ENCODE data around the gene BTBD9. TPM values are rescaled to one million over a fixed set of nuclear protein-coding genes. Genes with fewer than 3 reads are reported as not detected.
"Not testable (repeated sequence)": the region's sequence is repeated elsewhere in the genome, so short reads cannot be mapped to it uniquely, and the experiment has no call there.

Gene BTBD9
- total RNA-seq, 1 donor from 2014 or later: 47.9 TPM

DNA sequence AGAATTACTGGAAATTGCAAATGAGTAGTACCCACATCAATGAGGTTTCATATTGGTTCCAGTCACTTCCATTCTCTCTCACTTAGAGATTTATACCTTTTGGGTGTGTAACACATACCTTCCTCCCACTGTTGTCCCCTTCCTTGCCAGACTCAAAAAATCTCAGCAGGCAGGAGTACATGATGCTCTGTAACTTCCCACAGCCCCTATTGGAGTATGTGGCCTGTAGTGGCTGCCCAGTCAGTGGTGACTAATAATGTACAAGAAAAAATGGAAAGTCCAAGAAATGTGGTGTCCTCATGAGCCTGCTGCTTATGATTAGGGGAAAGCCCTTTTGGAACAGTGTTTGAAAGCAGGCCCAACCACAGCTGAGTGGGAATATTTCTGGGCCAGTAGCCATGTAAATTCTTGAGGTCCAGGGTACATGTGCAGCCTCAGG, 508.2 kb downstream of the BTBD9 start:
- no peak overlapping the region for H3K27ac ChIP-seq
- intact Hi-C loops (cut with DNase I): no loop called here
- H3K36me3 ChIP-seq: no peaks in the 10 kb centered on the region
- H3K27me3 ChIP-seq: no peaks in the 10 kb centered on the region
- TF ChIP-seq, protein P1, sequence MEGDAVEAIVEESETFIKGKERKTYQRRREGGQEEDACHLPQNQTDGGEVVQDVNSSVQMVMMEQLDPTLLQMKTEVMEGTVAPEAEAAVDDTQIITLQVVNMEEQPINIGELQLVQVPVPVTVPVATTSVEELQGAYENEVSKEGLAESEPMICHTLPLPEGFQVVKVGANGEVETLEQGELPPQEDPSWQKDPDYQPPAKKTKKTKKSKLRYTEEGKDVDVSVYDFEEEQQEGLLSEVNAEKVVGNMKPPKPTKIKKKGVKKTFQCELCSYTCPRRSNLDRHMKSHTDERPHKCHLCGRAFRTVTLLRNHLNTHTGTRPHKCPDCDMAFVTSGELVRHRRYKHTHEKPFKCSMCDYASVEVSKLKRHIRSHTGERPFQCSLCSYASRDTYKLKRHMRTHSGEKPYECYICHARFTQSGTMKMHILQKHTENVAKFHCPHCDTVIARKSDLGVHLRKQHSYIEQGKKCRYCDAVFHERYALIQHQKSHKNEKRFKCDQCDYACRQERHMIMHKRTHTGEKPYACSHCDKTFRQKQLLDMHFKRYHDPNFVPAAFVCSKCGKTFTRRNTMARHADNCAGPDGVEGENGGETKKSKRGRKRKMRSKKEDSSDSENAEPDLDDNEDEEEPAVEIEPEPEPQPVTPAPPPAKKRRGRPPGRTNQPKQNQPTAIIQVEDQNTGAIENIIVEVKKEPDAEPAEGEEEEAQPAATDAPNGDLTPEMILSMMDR (IDR thresholded peaks at IDR 0.05): no peak
- H3K4me3 ChIP-seq: no peak overlapping the region
- no peak for DNase-seq
- no peak for ATAC-seq
- peaks cover 4% of the 10 kb centered on the region for H3K4me1 ChIP-seq
- H3K9me3 ChIP-seq: no peaks in the 10 kb centered on the region

GRCh38 chr6:38127284-38127683, 512.4 kb downstream of the BTBD9 start:
- Histone ChIP-seq H3K4me1 (no peaks in the 10 kb centered on the region), H3K9me3 (no peaks in the 10 kb centered on the region), H3K27ac (no peak overlapping the region), H3K36me3 (peaks cover 14% of the 10 kb centered on the region), H3K27me3 (no peaks in the 10 kb centered on the region), H3K4me3 (no peak overlapping the region)
- ATAC-seq (no peak), DNase-seq (no peak)
- TF ChIP-seq, protein P1 (IDR thresholded peaks at IDR 0.05): no peak
- intact Hi-C loops (cut with DNase I): no loop called here

- peaks cover 14% of the 10 kb centered on the region for H3K36me3 ChIP-seq
Observed at GRCh38 chr6:38124224-38124926, 515.4 kb downstream of the BTBD9 start.

DNA sequence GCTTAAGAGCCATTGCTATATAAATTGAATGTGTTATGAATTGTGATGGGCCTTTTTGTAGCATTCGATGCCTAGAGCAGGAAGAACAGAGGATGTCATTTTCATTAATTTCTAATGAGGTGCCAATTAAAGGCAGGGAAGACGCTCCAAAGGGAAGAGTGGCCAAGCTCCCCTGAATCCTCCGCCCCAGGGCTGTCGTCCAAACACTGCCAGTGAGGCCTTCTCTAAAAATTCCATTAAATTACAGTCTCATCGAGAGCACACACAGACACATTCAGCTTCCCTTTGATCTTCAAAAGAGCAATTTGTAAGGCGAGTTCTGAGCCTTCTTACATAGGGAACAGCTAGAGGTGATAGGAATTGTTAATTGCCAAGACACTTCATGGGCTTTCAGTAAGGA, 520.2 kb downstream of the BTBD9 start:
- Histone ChIP-seq H3K27me3 (no peaks in the 10 kb centered on the region), H3K36me3 (peaks cover 34% of the 10 kb centered on the region), H3K27ac (no peak overlapping the region), H3K9me3 (no peaks in the 10 kb centered on the region), H3K4me1 (peaks cover 4% of the 10 kb centered on the region), H3K4me3 (no peak overlapping the region)
- intact Hi-C loops (cut with DNase I): no loop called here
- DNase-seq (no peak), ATAC-seq (no peak)
- TF ChIP-seq, protein P1 (IDR thresholded peaks at IDR 0.05): no peak

More at GRCh38 chr6:38124224-38124926, 515.4 kb downstream of the BTBD9 start:
- intact Hi-C loops (cut with DNase I); H3K4me3 ChIP-seq; H3K27ac ChIP-seq; H3K27me3 ChIP-seq; ATAC-seq; H3K9me3 ChIP-seq; H3K4me1 ChIP-seq: not testable (repeated sequence)
- peak; percentile 63 for DNase-seq

GRCh38 chr6:38118791-38119365, 520.9 kb downstream of the BTBD9 start:
- no peaks in the 10 kb centered on the region for H3K9me3 ChIP-seq
- intact Hi-C loops (cut with DNase I): no loop called here
- H3K4me1 ChIP-seq: peaks cover 4% of the 10 kb centered on the region
- TF ChIP-seq, protein P1 (IDR thresholded peaks at IDR 0.05): no peak
- DNase-seq (no peak), ATAC-seq (no peak)
- H3K27me3 ChIP-seq: no peaks in the 10 kb centered on the region
- peaks cover 34% of the 10 kb centered on the region for H3K36me3 ChIP-seq
- no peak overlapping the region for H3K27ac ChIP-seq
- H3K4me3 ChIP-seq: no peak overlapping the region

Other genes starting within 250 kb of the BTBD9 start
- gene GLO1, start 63.2 kb upstream of the BTBD9 start, total RNA-seq: 91.4 TPM
- 0.17 TPM for gene DNAH8, start 75.4 kb upstream of the BTBD9 start, total RNA-seq

All from upper lobe of right lung (tissue), 1 donor.